DMS 273 treated with DMSO at 0.1 percent for 48 hours (cell line): ENCODE measurements around the gene OTOP2.
"Not testable (repeated sequence)": the region's sequence is repeated elsewhere in the genome, so short reads cannot be mapped to it uniquely, and the experiment has no call there.

ENCODE experiments used
- DNase-seq: peaks from one replicate; lab custom pipeline; 2025; lab: John Stamatoyannopoulos, UW

Gene OTOP2

DNA sequence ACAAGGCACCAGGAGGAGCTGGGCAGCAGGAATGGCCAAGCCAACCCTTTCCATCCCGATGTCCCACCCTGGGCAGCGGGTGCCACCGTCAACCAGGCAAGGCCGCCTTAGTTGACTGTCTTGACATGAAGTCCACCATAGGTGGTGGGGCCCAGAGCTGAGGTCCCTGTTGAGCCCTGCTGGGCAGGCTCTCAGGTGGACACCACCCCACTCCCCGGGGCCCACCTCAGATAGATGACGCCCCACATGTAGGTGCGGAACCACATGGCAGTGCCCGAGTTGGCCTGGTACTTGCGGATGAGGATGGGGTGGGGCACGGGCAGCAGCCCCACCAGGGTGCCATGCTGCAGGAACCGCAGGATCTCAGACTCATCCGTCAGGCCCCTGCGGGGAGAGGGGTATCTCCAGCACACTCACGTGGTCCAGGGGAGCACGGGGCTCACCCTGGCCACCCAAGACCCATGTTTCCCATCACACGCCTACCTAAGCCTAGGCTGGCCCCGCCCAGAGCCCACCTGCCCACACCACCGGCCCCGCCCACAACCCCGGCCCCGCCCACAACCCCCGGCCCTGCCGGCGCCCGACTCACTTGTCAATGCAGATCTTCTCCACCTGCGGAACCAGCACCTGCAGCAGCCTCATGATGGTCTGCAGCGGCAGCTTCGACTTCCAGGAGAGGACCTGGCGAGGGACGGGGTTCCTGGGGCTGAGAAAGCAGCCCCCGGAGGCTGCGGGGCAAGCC, 27.8 kb downstream of the OTOP2 start:
- no peak for DNase-seq

GRCh38 chr17:74952431-74953133, 28.5 kb downstream of the OTOP2 start:
- no peak for DNase-seq

DNA sequence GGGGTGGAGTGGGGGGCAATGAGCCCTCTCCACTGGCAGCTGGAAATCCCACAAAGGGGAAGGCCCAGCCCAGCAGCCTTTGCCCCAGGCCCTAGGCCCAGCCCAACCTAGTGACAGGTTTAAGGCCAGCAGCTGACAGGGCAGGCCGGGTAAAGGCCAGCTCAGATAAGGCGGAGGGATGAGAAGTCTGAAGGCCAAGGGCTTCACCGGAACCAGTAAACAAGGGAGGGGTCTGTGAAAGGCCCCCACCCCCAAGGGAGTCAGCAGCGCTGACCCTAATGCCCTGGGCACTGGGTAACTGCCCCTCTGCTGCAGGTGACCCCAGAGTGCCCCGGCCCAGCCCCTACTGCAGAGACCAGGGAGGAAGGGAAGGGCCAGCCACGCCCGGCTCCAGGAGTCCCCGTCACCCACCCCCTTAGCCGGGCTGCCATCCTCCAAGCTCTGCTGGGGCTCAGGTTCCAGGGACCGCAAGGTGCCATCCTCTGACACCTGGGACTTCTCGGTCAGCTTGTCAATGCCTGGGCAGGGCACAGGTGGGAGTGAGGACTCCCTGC, 29.1 kb downstream of the OTOP2 start:
- DNase-seq: no peak

- DNase-seq: no peak
Observed at GRCh38 chr17:74954115-74954514, 30.0 kb downstream of the OTOP2 start.

GRCh38 chr17:74954665-74955421, 30.8 kb downstream of the OTOP2 start:
- no peak for DNase-seq

DNA sequence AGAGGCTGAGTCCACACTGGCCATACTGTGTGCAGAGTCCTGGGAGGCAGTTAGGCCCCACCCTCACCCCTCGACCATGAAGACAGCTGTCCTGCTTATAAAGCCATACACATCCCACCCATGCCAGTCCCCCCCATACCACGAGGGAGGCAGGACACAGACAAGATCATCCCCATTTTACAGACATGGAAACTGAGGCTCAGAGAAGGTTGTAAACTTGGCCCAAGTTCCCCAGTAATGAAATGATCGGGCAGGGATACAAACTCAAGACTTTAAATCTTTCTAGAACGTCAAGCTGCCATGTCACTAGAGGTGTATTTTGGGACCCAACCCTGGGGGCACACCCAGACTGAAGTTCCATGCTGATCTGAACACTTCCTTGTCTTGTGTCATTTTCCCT, 32.0 kb downstream of the OTOP2 start:
- no peak for DNase-seq

DNA sequence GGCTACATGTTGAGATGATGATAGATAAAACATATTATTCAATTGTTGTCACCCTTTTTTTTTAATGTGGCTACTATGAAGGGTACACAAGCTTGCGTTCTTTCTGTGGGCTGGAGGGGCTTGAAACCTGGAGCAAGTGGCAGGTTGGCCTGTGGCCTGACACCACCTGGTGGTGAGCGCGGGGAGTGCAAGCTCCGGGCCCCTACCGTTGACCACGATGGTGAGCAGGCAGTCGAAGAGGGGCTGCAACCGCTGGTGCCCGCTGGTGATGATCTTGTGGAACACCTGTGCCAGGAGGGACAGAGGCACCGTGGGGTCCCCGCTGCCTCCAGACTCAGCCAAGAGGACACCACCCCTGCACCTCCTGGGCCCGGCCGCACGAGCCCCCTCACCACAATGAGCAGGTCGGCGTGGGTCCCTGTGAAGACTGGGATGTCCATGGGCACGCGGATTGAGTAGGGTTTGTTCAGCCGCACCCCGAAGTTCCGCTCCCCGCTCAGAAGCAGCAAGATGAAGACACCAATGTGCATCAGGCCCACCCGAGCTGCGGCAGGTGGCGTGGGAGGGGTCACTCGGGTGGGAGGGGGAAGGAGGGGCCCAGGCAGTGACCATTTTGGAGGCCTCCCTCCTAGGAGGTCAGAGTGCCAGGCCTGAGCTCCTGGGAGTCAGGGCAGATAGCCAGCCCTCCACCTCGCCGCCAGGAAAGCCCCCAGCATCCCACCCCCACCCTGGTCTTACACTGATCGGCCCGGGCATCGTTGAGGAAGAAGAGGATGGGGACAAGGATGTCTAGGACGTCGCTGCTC, 34.1 kb downstream of the OTOP2 start:
- no peak for DNase-seq

DNA sequence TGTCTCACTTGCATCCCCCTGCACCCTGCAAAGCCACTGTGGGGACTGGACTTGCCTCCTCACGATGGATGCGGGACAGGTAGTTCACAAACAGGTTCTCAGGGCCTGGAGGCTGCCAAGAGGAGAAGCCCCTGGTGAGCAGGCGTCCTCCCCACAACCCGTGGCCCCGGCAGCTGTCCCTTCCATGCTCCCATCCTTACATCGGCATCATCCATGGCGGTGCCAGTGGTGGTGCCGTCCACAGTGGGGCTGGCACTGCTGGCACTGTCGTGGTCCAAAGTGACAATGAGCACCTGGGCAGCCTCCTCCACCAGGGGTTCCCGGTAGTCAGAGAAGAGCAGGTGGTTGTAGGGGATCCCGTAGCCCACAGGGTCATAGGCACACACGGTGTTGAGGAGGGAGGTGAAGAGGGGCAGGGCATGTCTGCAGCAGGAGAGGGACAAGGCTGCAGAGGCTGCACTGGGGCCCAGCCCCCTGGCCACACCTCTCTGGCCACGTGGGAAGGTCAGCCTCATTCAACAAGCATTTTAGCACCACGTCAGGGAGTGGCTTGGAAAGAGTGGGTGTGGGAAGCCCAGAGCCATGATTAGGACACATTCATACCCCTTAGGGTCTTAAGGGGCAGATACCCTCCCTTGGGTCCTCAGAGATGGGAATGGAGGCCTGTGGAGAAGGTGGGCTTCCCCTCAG, 35.9 kb downstream of the OTOP2 start:
- DNase-seq: no peak

DNA sequence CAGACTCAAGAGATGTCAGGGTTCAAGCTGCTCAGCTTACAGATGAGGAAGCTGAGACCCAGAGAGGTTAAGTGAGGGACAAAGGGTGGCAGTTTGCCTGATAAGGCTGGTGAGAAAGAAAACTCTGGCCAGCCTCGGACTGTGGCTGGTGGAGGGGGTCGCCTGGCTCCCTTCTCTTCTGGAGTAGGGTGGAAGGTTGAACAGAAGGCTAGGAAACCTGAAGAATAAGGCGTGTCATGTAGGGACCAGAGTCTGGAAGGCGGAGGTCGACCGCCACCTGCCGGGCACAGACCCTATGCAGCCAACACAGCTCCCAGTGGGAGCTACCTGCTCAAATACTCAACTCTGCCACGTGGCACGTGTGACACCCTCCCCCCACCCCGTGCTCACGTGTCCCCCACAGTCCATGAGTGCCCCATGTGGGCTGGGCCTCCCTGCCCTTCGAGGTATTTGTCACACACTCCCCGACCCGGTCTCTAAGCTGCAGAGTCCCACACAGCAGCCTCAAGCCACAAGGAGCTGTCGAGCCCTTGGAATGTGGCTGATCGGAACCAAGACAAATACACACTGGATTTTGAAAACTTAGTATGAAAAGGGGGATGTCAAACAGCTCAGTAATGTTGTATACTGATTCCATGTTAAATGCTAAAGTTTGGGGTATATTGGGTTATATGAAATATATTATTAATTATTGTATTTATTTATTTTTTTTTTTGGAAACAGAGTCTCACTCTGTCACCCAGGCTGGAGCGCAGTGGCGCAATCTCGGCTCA, 36.7 kb downstream of the OTOP2 start:
- peak; percentile 41 for DNase-seq

DNA sequence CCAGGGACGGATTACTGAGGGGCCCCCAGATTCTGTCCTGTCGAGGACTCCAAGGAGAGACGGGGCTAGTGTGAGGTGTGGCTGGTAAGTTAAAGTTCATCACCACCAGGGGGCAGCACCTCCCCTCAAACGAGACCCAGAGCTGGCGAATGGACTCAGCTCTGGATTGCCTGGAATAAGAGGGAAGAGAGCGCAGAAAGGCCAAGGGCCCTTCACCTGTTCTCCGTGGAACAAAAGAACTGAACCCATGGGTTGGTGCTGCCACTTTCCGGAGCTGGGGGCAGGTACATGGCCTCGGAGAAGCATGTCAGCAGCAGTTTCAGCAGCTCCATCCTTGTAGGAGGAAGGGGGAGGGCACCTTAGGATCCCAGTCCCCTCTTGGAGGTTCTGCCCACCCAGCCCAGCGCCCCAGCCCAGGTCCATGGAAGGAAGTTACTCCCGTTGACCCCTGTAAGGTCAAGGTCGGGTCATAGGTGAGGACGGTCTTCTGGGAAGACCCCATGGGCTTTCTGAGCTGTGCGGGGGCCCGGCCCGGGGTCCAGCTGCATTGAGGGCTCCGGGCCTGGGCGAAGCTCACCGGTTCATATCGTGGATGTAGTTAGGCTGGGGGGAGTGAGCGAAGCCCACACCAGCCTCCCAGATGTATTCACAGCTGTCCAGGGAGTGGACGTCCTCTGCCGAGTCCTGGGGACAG, 37.7 kb downstream of the OTOP2 start:
- peak; percentile 62 for DNase-seq

DNA sequence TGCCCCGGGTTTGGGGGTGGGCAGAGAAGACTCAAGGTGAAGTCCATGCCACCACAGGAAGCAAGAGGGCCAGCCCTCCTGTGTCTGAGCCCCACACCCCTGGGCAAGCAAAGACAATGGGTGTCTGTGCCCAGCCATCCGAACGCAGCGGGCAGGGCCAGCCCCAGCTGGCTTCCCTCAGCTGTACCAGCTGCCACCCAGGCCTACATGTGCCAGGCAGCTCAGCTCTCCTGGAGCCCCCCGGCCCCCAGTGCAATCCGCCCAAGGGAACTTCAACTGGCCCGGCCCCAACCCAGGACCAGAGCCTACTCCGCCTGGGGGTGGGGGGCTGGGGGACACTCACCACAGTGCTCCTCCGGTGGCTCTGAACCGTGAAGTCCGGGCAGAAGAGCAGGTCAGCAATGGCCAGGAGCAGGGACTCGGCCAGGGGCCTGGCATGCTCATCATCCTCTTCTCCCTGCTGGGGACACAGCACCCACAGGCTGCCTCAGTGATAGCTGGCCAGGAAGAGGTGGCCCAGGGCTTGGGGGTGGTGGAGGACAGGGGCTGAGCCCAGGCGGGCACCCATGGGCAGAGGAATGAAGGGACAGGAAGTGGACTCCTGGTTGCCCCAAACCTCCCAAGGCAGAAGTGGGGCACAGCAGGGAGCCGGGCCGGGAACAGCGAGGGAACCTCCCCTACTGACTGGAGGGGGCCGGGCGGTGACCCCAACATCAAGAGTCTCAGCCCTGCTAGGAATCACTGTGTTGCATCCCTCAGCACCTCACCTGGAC, 38.7 kb downstream of the OTOP2 start:
- no peak for DNase-seq

DNA sequence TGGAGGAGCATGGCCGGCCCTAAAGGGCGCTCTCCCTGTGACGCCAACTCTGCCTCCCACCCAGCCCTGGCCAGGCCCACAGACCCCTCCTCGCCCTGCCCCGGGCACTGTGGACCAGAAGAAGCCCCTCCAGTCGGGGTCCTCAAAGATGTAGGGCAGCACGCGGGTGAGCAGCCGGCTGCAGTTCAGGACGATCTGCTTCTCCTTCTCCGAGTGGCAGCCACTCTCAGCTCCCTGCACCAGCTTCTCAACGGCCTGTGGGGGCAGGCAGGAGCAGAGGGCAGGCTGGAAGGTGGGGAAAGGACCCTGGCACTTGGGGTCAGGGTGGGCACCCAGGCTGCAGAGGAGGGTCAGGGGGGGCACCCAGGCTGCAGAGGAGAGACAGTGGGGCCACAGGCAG, 39.6 kb downstream of the OTOP2 start:
- no peak for DNase-seq

GRCh38 chr17:74964246-74964761, 40.2 kb downstream of the OTOP2 start:
- no peak for DNase-seq

GRCh38 chr17:74964988-74965622, 41.0 kb downstream of the OTOP2 start:
- DNase-seq: no peak

GRCh38 chr17:74968361-74968780, 44.3 kb downstream of the OTOP2 start:
- no peak for DNase-seq

DNA sequence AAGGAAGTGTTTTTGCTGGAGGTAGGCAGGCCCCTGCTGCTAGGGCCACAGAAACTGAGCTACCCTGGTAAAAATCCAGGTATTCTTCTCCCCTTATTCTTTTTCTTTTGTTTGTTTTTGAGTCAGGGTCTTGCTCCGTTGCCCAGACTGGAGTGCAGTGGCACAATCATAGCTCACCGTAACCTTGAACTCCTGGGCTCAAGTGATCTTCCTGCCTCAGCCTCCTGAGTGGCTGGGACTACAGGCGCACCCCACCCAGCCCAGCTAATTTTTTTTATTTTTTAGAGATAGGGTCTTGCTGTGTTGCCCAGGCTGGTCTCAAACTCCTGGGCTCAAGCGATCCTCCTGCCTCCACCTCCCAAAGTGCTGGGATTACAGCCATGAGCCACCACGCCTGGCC, 45.4 kb downstream of the OTOP2 start:
- not testable (repeated sequence) for DNase-seq

DNA sequence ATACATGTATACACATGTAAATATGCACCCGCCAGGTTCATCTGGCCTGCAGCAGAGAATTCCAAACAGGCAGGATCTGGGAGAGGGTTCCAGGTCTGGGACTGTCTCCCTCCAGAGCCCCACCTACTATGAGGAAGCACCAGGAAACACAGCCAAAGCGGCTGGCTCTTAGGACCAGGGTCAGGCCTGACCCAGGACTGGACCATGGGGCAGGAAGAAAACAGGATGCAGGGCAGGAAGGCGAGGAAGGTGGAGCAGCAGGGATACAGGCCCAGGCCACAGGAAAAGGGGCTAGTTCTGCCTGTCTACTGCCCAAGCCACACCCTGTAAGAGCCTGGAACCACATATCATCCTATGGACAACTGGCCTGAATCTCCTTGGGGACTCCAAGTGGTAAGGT, 46.3 kb downstream of the OTOP2 start:
- no peak for DNase-seq
